ENCODE data around the gene PPP6R2. TPM values are rescaled to one million over a fixed set of nuclear protein-coding genes. Genes with fewer than 3 reads are reported as not detected.
A peak's percentile ranks its signal among the peaks of the same experiment; 100 is the strongest.

The PPP6R2 gene
- total RNA-seq, 4 donors from 2014 or later: 65.7 to 103 (median 74.0) TPM

DNA sequence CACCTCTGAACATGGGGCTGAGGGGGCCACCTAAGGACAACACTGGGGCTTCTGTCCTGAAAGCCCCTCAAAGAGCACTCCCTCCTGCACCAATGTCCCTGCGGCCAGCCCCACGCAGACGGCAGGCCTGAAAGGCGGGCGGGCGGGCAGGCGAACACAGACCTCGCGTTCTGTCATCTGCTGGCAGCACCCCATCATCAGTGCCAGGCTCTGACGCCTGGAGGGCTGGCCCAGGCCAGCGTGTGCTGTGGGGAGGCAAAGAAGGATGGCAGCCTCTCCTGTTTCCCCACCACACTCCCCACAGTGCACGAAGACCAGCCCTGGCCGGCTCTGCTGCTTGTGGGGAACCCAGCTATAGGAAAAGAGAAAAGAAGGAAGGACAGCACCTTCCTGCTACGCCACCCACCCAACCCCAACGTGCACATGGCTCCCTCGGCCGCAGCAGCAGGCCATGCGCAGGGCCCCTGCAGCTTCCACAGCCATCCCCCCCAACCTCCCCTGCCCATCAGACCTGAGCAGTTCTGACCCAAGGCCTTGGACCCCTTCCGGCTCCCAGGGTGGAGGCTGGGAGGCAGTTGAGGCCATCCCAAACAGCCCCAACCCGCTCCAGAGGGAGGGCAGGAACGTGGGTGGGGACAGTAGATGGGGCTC lies 128.2 kb downstream of the PPP6R2 start:
- H3K4me3 ChIP-seq (replicated peaks in 1 of 3): no peak overlapping the region
- H3K27me3 ChIP-seq: no peaks in the 10 kb centered on the region
- DNase-seq: no peak
- no peak for TF ChIP-seq POLR2A (IDR thresholded peaks at IDR 0.05)
- TF ChIP-seq CTCF (IDR thresholded peaks at IDR 0.05): no peak
- peaks cover 12 to 16% of the 10 kb centered on the region in 2 donors for H3K36me3 ChIP-seq
- 82 to 86% methylated on average over 13 of the region's 21 CpGs for WGBS, 2 donors
- peaks cover 48 to 58% of the 10 kb centered on the region in 2 donors for H3K4me1 ChIP-seq
- H3K9me3 ChIP-seq: no peaks in the 10 kb centered on the region
- H3K27ac ChIP-seq: peak overlapping the region in 2 of 3 donors; percentile 60 to 71
- intact Hi-C loops (cut with DNase I): no loop called here

GRCh38 chr22:50471962-50472361 lies 128.8 kb downstream of the PPP6R2 start:
- H3K27me3 ChIP-seq: no peaks in the 10 kb centered on the region
- peaks cover 48 to 58% of the 10 kb centered on the region in 2 donors for H3K4me1 ChIP-seq
- no peak overlapping the region for H3K4me3 ChIP-seq (replicated peaks in 1 of 3)
- peak overlapping the region in 2 of 3 donors; percentile 60 to 71 for H3K27ac ChIP-seq
- DNase-seq: no peak
- TF ChIP-seq CTCF (IDR thresholded peaks at IDR 0.05): no peak
- no peak for TF ChIP-seq POLR2A (IDR thresholded peaks at IDR 0.05)
- H3K9me3 ChIP-seq: no peaks in the 10 kb centered on the region
- peaks cover 5 to 10% of the 10 kb centered on the region in 2 donors for H3K36me3 ChIP-seq
- intact Hi-C loops (cut with DNase I): no loop called here
- 60% methylated on average over 1 of the region's 5 CpGs; no CpG with 5 or more reads in 1 of the 2 donors for WGBS, 2 donors

DNA sequence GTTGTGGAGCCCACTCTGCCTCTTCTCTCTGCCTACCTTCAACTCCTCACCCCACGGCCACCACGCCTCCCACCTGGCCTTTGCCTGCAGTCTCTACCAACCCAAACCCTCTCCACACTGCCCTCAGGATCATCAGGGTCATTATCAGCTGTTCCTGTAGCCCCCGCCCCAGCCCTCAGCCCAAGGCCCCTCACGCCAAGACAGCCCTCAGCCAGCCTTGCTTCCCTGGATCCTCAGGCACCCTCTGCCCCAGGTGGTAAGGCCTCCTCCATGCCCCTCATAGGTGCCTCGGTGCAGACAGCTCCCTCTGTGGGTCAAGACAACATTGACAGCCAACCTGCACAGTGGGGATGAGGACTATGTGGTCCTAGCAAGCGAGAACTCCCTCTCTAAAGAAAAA lies 130.0 kb downstream of the PPP6R2 start:
- Histone ChIP-seq H3K27ac (peak overlapping the region; percentile 40 to 95 (median 82)), H3K27me3 (no peaks in the 10 kb centered on the region), H3K9me3 (no peaks in the 10 kb centered on the region), H3K36me3 (no peaks in the 10 kb centered on the region), H3K4me1 (peaks cover 48 to 58% of the 10 kb centered on the region in 2 donors), H3K4me3 (replicated peaks in 1 of 3) (peak overlapping the region in 1 of 3 donors; percentile 96)
- intact Hi-C loops (cut with DNase I): no loop called here
- TF ChIP-seq CTCF (IDR thresholded peaks at IDR 0.05) (peak in 4 of 6 experiments; percentile 7 to 17 (median 11)), POLR2A (IDR thresholded peaks at IDR 0.05) (no peak)
- 54 to 64% methylated on average over 6 of the region's 6 CpGs for WGBS, 2 donors
- no peak for DNase-seq

DNA sequence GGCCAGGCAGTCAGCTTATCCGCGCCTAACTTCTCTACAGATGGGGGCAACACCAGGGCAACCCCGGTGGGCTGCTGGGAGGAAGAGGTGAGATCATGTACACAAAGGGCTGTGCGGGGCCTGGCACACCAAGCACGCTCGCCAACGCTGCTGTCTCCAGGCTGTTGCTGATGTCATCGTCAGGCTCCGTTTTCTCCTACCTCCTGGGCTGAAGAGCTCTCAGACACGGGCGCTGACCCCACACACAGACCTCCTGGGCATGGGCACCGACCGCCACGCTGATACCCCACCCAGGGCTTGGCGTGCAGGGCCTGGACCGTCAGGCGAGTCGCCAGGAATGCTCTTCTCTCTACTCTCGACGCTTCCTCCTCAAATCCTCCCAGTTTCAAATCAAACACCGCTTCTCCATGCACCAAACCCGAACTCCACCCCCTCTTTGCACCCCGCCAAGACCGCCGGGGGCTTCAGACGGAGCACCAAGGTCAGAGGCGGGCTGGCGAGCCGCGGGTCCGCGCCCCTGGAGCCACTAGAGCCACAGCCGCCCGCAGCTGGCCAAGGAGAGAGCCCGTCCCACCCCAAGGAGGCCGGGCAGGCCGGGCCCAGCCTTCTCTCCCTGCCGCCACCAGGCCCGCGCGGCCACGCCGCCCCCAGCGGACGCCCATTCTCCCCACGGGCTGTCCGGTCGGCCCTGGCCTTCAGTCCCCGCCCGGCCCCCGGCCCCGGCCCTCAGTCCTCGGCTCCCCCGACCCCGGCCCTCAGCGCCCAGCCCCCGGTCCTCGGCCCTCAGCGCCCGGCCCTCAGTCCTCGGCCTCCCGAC lies 130.9 kb downstream of the PPP6R2 start:
- Histone ChIP-seq H3K4me3 (replicated peaks in 1 of 3) (peak overlapping the region; percentile 49 to 96 (median 79)), H3K27ac (peak overlapping the region; percentile 82 to 95 (median 85)), H3K27me3 (no peaks in the 10 kb centered on the region), H3K9me3 (no peaks in the 10 kb centered on the region), H3K4me1 (peaks cover 48 to 58% of the 10 kb centered on the region in 2 donors), H3K36me3 (no peaks in the 10 kb centered on the region)
- 0 to 3% methylated on average over 20 to 44 of the region's 62 CpGs for WGBS, 2 donors
- intact Hi-C loops (cut with DNase I): no loop called here
- TF ChIP-seq POLR2A (IDR thresholded peaks at IDR 0.05): peak in 1 of 2 donors; percentile 79
- no peak for TF ChIP-seq CTCF (IDR thresholded peaks at IDR 0.05)
- DNase-seq: peak; percentile 94 to 98

Data from thyroid gland (tissue), 4 donors.